ENCODE data around the gene STK32A.

DNA sequence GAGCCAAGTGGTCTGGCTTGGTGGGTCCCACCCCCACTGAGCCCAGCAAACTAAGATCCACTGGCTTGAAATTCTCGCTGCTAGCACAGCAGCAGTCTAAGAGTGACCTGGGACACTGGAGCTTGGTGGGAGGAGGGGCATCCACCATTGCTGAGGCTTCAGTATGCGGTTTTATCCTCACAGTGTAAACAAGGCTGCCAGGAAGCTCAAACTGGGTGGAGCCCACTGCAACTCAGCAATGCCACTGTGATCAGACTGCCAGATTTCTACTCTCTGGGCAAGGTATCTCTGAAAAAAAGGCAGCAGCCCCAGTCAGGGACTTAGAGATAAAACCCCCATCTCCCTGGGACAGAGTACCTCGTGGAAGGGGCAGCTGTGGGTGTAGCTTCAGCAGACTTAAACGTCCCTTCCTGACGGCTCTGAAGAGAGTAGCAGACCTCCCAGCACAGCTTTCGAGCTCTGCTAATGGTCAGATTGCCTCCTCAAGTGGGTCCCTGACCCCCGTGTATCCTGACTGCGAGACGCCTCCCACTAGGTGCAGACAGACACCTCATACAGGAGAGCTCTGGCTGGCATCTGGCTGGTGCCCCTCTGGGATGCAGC lies 18.2 kb upstream of the STK32A start:
- TF ChIP-seq CTCF (IDR thresholded peaks at IDR 0.05; ENCODE audit: borderline replicate concordance, extremely low read depth, low read length, poor library complexity, severe bottlenecking) = no peak
- TF ChIP-seq EZH2 (IDR thresholded peaks at IDR 0.05; ENCODE audit: borderline replicate concordance, low read depth, low read length, severe bottlenecking) = no peak

Measured in DND-41 (cell line).